ENCODE data around the gene MRPS2. TPM values are rescaled to one million over a fixed set of nuclear protein-coding genes. Genes with fewer than 3 reads are reported as not detected.

The MRPS2 gene
- total RNA-seq, 8 experiments from 2014 or later, result 25.0 to 96.4 (median 37.9) TPM

DNA sequence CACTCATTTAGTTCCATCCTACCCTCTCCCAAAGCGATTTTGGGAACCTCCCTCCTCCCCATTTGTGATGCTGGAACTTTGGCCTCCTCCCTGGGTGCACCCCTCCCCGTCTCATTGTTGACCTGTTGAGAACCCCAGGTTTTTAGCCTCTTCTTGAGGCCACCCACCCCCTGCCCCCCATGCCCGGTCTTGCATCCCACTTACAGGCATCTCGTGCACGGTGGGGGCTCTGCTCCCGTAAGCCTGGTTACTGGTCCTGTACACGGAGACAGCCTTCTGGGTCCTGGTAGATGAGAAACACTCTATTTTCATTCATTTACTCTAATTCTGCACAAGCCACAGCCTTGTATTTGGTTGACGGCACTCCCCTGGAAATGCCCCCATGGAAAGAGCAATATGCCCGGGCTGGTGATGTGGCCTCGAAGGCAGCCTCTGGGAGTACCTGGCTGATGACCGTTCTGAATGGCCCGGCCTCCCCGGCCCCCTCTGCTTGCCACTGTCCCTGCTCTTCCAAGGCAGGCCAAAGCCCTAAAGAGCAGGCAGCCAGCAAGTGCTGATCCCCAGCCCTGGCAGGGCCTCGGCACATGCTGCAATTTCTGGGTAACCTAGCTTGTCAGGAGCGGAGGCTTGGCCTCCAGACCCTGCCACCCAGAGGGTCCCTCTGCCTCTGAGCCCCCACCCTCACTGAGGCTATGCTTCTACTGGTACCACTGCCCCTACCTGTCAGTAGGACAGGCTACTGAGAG lies 1.9 kb upstream of the MRPS2 start:
- H3K4me1 ChIP-seq (replicated peaks in 1 of 2), result peaks cover 12 to 13% of the 10 kb centered on the region in 2 donors
- H3K4me3 ChIP-seq, result no peak overlapping the region
- no peak for ATAC-seq (replicated peaks in 6 of 8)
- WGBS, 10 experiments, result 72 to 100% (median 87%) methylated on average over 1 to 8 of the region's 15 CpGs; no CpG with 5 or more reads in 5 of the 10 experiments
- no peak overlapping the region for H3K27ac ChIP-seq
- in situ Hi-C loops (cut with MboI; ENCODE audit: low pct_unique_long_range_greater_than_20kb in 2 of 9, low sequenced_read_pairs in 9 of 9, unreplicated experiment in 9 of 9), result no loop called here

DNA sequence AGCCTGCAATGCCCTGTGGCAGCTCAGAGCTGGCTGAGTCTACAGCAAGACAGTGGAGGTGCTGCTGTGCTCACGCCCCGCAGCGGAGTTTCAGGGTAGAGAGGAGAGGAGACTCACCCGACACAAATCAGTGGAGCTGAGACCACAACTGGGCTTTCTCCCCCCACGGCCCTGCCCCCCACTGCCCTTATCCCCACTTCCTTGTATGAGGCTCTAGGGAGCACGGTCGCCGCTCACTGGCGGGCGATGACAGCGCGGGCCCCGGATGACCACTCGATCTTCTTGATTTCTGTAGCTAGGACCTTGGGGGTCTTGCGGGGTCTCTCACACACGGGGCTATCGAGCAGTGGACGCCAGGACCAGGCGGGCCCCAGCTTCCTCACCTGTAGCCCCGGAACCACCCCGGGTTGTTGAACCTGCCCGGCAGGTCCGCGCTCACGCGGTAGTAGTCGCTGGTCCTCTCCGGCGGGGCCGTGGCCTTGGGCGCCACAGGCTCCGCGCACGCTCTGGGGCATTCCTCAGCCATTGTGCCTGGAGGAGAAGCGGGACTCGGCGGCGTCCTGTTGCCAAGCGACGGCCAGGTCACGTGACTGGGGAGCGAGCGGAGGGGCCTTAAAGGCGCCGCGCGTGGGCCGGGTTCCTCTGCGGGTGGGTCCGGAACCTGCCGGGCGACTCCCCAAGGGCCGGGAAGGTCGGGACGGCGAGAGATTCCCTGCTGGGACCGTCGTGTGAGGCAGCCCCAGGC lies 984 bp upstream of the MRPS2 start:
- peak; percentile 49 to 78 (median 74) for ATAC-seq (replicated peaks in 6 of 8)
- in situ Hi-C loops (cut with MboI; ENCODE audit: low pct_unique_long_range_greater_than_20kb in 2 of 9, low sequenced_read_pairs in 9 of 9, unreplicated experiment in 9 of 9), result no loop called here
- 0% methylated on average over 3 of the region's 58 CpGs; no CpG with 5 or more reads in 9 of the 10 experiments for WGBS, 10 experiments
- H3K4me1 ChIP-seq (replicated peaks in 1 of 2), result peaks cover 12 to 13% of the 10 kb centered on the region in 2 donors
- H3K27ac ChIP-seq, result peak overlapping the region in 1 of 2 donors; percentile 90
- H3K4me3 ChIP-seq, result peak overlapping the region; percentile 60 to 99 (median 95)

DNA sequence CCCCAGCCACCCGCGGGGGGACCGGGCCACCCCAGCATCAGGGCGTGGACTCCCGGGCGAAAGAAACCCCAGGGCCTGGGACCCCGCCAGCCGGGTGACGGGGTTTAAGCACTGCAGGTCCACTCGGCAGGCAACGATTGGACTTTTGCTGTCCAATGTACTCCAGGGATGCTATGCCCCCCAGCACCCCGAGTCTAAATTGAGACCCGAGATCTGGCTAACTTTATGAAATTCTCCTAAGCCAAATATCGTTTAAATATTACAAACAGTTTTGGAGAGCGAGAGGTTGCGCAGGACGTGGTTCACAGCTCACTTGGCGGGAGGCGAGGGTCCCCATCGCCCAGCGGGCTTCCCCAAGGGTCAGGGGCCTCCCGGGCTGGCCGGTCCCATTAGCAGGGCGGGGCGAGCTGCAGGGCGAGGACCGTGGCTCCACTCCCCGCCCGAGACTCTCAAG lies 384 bp upstream of the MRPS2 start:
- in situ Hi-C loops (cut with MboI; ENCODE audit: low pct_unique_long_range_greater_than_20kb in 2 of 9, low sequenced_read_pairs in 9 of 9, unreplicated experiment in 9 of 9), result no loop called here
- Histone ChIP-seq H3K4me3 (peak overlapping the region; percentile 60 to 99 (median 95)), H3K4me1 (replicated peaks in 1 of 2) (peaks cover 12 to 13% of the 10 kb centered on the region in 2 donors), H3K27ac (peak overlapping the region in 1 of 2 donors; percentile 90)
- peak; percentile 12 to 69 (median 62) for ATAC-seq (replicated peaks in 6 of 8)
- 0 to 6% (median 0%) methylated on average over 2 to 6 of the region's 29 CpGs; no CpG with 5 or more reads in 7 of the 10 experiments for WGBS, 10 experiments

DNA sequence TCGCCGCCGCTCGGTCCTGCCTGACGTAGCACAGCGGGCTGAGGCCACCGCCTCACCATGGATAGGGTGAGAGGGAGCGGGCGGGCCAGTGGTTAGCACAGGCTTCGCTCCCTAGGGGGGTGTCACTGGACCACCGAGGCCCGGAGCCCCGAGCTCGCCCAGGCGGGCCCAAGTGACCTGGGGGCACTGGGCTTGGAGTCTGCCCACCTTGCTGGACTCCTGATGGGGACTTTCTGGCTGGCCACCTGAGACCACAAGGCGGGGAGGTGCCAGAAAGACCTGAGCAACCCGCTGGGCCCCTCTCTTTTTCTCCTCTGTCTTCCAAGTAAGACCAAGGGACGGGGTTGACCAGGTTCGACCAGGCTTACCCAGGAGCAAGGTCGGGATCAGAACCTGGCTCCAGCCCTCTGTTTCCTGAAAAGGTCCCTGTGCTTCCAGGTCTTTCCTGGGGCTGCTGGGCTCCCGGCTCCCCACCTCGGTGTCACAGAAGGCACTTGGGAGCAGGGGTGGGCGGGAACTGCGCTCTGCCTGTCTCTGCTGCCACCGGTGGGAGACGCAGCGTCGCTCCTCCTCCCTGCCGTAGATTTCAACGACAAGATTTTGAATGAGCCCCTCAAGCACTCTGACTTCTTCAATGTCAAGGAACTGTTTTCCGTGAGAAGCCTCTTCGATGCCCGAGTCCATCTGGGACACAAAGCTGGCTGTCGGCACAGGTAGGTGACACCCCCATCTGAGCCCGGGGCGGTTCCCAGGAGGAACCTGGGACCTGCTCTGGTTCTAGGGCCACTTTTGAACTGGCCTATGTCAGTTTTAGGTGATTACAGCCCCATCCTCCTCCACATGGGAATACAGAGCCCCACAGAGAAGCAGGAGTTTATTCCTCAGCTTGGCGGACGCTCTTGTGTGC lies 1.0 kb downstream of the MRPS2 start:
- in situ Hi-C loops (cut with MboI; ENCODE audit: low pct_unique_long_range_greater_than_20kb in 2 of 9, low sequenced_read_pairs in 9 of 9, unreplicated experiment in 9 of 9), result no loop called here
- H3K4me3 ChIP-seq, result peak overlapping the region; percentile 60 to 99 (median 95)
- WGBS, 10 experiments, result 0 to 67% (median 29%) methylated on average over 2 to 7 of the region's 38 CpGs; no CpG with 5 or more reads in 5 of the 10 experiments
- ATAC-seq (replicated peaks in 6 of 8), result no peak
- peaks cover 12 to 13% of the 10 kb centered on the region in 2 donors for H3K4me1 ChIP-seq (replicated peaks in 1 of 2)
- H3K27ac ChIP-seq, result peak overlapping the region; percentile 89 to 90

DNA sequence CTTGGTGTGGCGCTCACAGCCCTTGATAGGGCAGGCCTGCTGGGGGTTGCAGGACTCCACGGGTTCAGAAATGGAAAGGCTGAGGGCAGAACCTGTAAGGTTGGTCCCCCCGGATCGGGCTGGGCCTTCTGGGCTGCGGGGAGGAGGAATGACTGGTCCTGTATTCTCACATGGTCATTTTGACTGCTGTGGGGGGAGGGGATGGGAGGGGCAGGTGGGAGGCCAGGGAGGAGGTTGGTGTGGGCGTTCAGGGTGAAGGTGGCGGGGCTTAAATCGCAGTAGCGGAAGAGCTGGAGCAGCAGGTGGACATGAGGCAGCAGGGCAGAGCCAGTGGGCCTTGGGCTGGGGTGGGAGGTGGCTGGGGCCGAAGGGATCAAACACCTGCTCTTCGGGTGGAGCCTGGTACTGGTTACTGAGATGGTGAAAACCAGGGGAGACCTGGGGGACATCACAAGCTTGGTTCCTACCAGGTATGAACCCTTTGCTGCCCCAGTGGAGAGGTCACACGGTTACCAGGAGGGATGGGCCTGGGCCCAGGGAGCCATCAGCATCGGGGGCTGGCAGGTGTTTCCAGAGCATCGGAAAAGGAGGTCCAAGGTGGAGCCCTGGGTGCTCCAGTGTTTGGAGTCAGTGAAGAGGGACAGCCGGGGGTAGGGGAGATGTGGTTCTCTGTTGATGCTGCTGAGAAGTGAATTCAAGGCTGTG lies 1.8 kb downstream of the MRPS2 start:
- H3K27ac ChIP-seq, result no peak overlapping the region
- ATAC-seq (replicated peaks in 6 of 8), result no peak
- WGBS, 10 experiments, result 80 to 100% (median 86%) methylated on average over 1 to 2 of the region's 15 CpGs; no CpG with 5 or more reads in 6 of the 10 experiments
- peak overlapping the region in 1 of 5 donors; percentile 60 for H3K4me3 ChIP-seq
- in situ Hi-C loops (cut with MboI; ENCODE audit: low pct_unique_long_range_greater_than_20kb in 2 of 9, low sequenced_read_pairs in 9 of 9, unreplicated experiment in 9 of 9), result no loop called here
- H3K4me1 ChIP-seq (replicated peaks in 1 of 2), result peaks cover 12 to 13% of the 10 kb centered on the region in 2 donors

DNA sequence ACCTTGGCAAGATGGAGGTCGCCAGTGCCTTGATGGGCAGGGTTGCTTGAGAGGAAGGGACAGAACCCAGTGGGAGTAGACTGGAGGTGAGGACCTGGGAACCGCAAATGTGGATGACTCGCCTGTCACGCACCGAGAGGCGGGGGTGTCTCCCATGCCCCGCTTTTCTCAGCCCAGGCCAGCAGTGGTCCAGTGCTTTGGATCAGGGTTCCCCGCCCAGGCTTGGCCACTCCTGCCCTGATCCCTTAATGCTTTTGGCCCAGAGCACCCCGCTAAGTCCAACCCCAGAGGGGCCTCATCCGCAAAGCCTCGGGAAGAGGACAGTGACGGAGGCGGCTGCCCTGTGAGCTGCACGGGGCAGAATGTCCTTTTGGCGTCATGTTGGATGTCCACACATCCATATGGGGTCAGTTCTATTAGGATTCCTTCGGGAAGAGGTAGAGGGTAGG lies 2.4 kb downstream of the MRPS2 start:
- in situ Hi-C loops (cut with MboI; ENCODE audit: low pct_unique_long_range_greater_than_20kb in 2 of 9, low sequenced_read_pairs in 9 of 9, unreplicated experiment in 9 of 9), result no loop called here
- Histone ChIP-seq H3K4me3 (no peak overlapping the region), H3K4me1 (replicated peaks in 1 of 2) (peaks cover 12 to 13% of the 10 kb centered on the region in 2 donors), H3K27ac (no peak overlapping the region)
- WGBS, 10 experiments, result 17 to 100% (median 86%) methylated on average over 1 to 7 of the region's 16 CpGs; no CpG with 5 or more reads in 5 of the 10 experiments
- ATAC-seq (replicated peaks in 6 of 8), result no peak

DNA sequence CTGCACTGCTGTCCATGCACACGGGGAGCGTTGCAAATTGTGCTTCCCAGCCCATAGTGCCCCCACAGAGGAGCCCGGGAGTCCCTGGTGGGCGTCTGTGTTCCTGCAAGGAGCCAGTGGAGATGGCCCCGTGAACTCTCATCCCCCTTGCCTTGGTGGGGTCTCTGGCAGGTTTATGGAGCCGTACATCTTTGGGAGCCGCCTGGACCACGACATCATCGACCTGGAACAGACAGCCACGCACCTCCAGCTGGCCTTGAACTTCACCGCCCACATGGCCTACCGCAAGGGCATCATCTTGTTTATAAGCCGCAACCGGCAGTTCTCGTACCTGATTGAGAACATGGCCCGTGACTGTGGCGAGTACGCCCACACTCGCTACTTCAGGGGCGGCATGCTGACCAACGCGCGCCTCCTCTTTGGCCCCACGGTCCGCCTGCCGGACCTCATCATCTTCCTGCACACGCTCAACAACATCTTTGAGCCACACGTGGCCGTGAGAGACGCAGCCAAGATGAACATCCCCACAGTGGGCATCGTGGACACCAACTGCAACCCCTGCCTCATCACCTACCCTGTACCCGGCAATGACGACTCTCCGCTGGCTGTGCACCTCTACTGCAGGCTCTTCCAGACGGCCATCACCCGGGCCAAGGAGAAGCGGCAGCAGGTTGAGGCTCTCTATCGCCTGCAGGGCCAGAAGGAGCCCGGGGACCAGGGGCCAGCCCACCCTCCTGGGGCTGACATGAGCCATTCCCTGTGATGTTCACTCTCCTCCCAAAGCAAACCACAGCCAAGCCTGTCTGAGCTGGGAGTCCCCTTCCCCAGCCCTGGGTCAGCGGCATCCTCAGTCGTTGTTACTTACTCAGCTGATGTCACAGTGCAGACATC lies 3.1 kb downstream of the MRPS2 start:
- no peak for ATAC-seq (replicated peaks in 6 of 8)
- WGBS, 10 experiments, result 40 to 100% (median 100%) methylated on average over 1 to 8 of the region's 41 CpGs; no CpG with 5 or more reads in 5 of the 10 experiments
- in situ Hi-C loops (cut with MboI; ENCODE audit: low pct_unique_long_range_greater_than_20kb in 2 of 9, low sequenced_read_pairs in 9 of 9, unreplicated experiment in 9 of 9), result no loop called here
- Histone ChIP-seq H3K4me1 (replicated peaks in 1 of 2) (peaks cover 12 to 13% of the 10 kb centered on the region in 2 donors), H3K4me3 (no peak overlapping the region), H3K27ac (no peak overlapping the region)

DNA sequence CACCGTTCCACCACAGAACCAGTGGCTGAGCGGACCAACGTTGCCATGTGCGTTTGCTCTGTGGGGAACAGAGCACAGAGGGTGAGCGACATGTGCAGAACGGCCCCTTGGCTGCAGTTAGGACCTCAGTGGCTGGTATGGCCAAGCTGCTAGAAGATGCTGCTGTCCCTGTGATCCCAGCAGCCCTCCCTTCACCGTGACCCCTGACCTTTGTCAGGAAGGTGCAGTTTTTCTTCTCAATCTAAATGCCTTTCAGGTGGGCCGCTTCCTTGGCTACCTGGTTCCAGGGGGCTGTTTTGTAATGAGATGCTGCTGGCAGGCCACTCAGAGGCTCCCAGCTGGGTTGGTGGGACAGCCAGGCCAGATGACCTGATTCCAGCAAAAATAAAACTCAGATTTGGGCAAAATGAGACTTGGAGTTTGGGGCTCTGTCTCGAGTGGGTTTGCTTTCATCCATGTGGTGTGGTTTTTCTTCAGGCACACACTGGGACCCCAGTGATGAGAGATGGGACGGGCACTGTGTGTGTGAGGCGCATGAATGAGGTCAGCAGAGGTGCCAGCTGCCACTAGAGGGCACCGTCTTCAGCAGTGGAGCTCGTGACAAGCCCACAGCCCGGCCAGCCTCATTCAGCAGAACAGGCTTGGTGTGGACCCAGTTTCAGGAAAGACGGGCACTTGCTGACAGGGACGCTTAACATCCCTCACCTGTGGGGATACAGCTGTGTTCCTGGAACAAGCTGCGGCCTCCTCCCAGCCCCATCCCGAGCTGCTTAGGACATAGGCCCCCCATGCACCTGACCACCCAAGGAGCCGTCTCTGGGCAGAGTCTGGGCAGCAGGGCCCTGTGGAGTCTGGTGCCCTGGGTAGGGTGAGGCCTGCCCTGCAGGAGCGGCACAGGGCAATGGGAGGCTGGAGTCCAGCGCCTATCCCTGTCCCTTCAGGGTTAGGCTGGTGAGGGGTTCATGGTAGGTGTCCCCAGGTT lies 4.1 kb downstream of the MRPS2 start:
- in situ Hi-C loops (cut with MboI; ENCODE audit: low pct_unique_long_range_greater_than_20kb in 2 of 9, low sequenced_read_pairs in 9 of 9, unreplicated experiment in 9 of 9), result no loop called here
- 0 to 100% (median 54%) methylated on average over 1 to 8 of the region's 21 CpGs; no CpG with 5 or more reads in 1 of the 10 experiments for WGBS, 10 experiments
- Histone ChIP-seq H3K27ac (no peak overlapping the region), H3K4me3 (no peak overlapping the region), H3K4me1 (replicated peaks in 1 of 2) (peaks cover 6 to 7% of the 10 kb centered on the region in 2 donors)
- ATAC-seq (replicated peaks in 6 of 8), result peak in 4 of 8 experiments; percentile 4 to 10 (median 6)

DNA sequence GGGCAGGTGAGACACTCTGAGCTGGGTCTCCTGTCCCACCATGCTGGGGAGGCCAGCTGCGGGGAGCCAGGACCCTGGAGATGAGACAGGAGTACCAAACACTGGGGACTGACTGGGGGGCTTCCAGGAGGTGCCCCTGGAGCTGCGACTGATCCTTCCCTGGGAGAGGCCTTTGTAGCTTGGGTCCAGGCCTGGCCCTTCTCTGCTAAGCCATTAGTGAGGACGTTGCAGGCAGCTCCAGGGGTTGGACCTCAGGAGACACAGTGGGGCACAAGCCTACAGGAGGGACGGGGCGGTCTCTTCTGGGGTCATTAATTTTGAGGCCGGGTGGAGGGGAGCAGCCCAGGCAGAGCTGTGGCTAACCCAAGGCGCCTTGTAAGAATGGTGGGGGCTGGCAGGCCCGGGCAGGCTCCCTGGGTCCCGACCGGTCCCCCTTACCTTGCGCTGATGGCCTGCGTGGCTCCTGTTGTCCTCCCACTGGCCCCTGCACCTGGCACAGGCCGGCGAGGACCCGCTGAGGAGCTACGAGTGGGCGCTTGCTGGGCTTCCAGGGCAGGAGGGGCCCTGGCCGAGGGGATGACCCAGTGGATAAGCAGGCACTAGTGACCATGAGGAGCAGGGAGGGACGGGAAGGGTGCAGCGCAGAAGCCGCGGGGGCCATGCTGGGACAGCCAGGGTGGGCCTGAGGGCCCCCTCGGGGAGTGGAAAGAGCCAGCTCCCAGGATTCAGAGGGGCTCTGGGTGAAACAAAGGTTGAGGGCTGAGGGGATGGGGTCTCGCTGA lies 5.1 kb downstream of the MRPS2 start:
- in situ Hi-C loops (cut with MboI; ENCODE audit: low pct_unique_long_range_greater_than_20kb in 2 of 9, low sequenced_read_pairs in 9 of 9, unreplicated experiment in 9 of 9), result no loop called here
- no peak overlapping the region for H3K27ac ChIP-seq
- peak in 1 of 8 experiments; percentile 2 for ATAC-seq (replicated peaks in 6 of 8)
- H3K4me1 ChIP-seq (replicated peaks in 1 of 2), result peaks cover 6 to 7% of the 10 kb centered on the region in 2 donors
- no peak overlapping the region for H3K4me3 ChIP-seq
- WGBS, 10 experiments, result 100% methylated on average over 1 of the region's 24 CpGs; no CpG with 5 or more reads in 9 of the 10 experiments

Data from motor neuron (in vitro differentiated cells).